ENCODE measurements around the gene POLDIP2. TPM values are rescaled to one million over a fixed set of nuclear protein-coding genes. Genes with fewer than 3 reads are reported as not detected.

The POLDIP2 gene
- total and polyA plus RNA-seq, 9 of the 15 experiments (the other 6 are each of a cell fraction or from before 2014, with no cell fraction given), result 22.0 to 137 (median 104) TPM

GRCh38 chr17:28399808-28400207, 42.5 kb upstream of the POLDIP2 start:
- H3K79me2 ChIP-seq (ENCODE audit: control insufficient read depth, insufficient read depth, low read length), result no peaks in the 10 kb centered on the region
- no peak overlapping the region for H3K4me3 ChIP-seq
- in situ Hi-C loops (cut with MboI) (no loop called here), intact Hi-C loops (cut with micrococcal nuclease) (no loop called here)
- no peaks in the 10 kb centered on the region for H3K27me3 ChIP-seq (ENCODE audit: control insufficient read depth in 2 of 2, insufficient read depth in 2 of 2, low read length in 2 of 2)
- no peak overlapping the region for H3K27ac ChIP-seq (ENCODE audit: extremely low read depth, low read depth, low read length)
- peaks cover 14% of the 10 kb centered on the region; the same call in 1 of the 3 replicates for H3K36me3 ChIP-seq (ENCODE audit: control insufficient read depth, insufficient read depth, low read length)
- no peak overlapping the region for H3K4me2 ChIP-seq (ENCODE audit: insufficient read depth, low read length)
- peaks cover 0 to 4% of the 10 kb centered on the region in 2 experiments; a peak in 3 of 5 replicates for H3K4me1 ChIP-seq (replicated peaks in 1 of 2; ENCODE audit: control insufficient read depth in 2 of 2, insufficient read depth in 2 of 2, low read length in 2 of 2)
- H3K9me3 ChIP-seq (replicated peaks; ENCODE audit: control insufficient read depth, insufficient read depth, low read depth, low read length), result no peaks in the 10 kb centered on the region
- WGBS (ENCODE audit: insufficient coverage, low coverage, missing lambda C conversion rate), result 40% methylated on average over 4 of the region's 4 CpGs
- FAIRE-seq (no peak), ATAC-seq (no peak), DNase-seq (ENCODE audit: extremely low read depth in 1 of 4, low spot score in 3 of 4) (no peak)
- ChIA-PET CTCF (ENCODE audit: low intra/inter-chr PET ratio) (no interaction called here), POLR2A (interaction anchor here (0.6 to 1.5 kb wide), 4 partner anchors 11 to 152 kb away, joined by 3 to 6 read pairs (median 4); no protein-coding TSS in a partner anchor)
- H3K9me1 ChIP-seq (ENCODE audit: control insufficient read depth, insufficient read depth, low read length), result peaks cover 3% of the 10 kb centered on the region
- 0 out of 2 replicates have a peak, but pooled peaks cover 8% of the 10 kb centered on the region for H4K20me1 ChIP-seq (replicated peaks; ENCODE audit: control insufficient read depth, insufficient read depth, low read length)
- BruUV-seq (replicated peaks), result no TSS peak
- no peak overlapping the region for H2AFZ ChIP-seq (ENCODE audit: low read depth, low read length)
- TF ChIP-seq ZNF41 (CRISPR knock-in tag; conservative IDR thresholded peaks at IDR 0.05) (no peak), ARID3B (CRISPR knock-in tag; IDR thresholded peaks at IDR 0.05; ENCODE audit: borderline replicate concordance) (no peak), NEUROD1 (IDR thresholded peaks at IDR 0.05; ENCODE audit: borderline replicate concordance, low read depth, low read length, partially characterized antibody) (no peak), DDX20 (tag; IDR thresholded peaks at IDR 0.05; ENCODE audit: low read depth) (no peak), ZNF780A (CRISPR knock-in tag; IDR thresholded peaks at IDR 0.05) (no peak), CHCHD3 (CRISPR knock-in tag; IDR thresholded peaks at IDR 0.05) (no peak), HDAC6 (IDR thresholded peaks at IDR 0.05; ENCODE audit: low read depth, low read length) (no peak), NFE2L1 (tag; IDR thresholded peaks at IDR 0.05; ENCODE audit: borderline replicate concordance, low read depth) (no peak)
- no peak overlapping the region for H3K9ac ChIP-seq (ENCODE audit: insufficient read depth in 1 of 2, low read depth in 2 of 2, low read length in 2 of 2)

Measured in K562 (cell line).